ELR (cell line): Measurements from ENCODE around the gene CATSPERZ.

Source experiments
- DNase-seq: peaks from one replicate; pipeline ENCODE4 v3.0.0-alpha.2; 2015; ENCODE audit warnings: low read depth

CATSPERZ gene

GRCh38 chr11:64285885-64286800, 14.0 kb upstream of the CATSPERZ start:
- no peak for DNase-seq

- DNase-seq = no peak
These were observed 13.4 kb upstream of the CATSPERZ start for GRCh38 chr11:64286801-64287159.

GRCh38 chr11:64287676-64288352, 12.3 kb upstream of the CATSPERZ start:
- DNase-seq = no peak

- DNase-seq = no peak
These were observed 11.8 kb upstream of the CATSPERZ start for GRCh38 chr11:64288353-64288750.

- DNase-seq = no peak
These were observed 11.1 kb upstream of the CATSPERZ start for GRCh38 chr11:64289002-64289564.

- DNase-seq = no peak
These were observed 9.6 kb upstream of the CATSPERZ start for GRCh38 chr11:64290352-64291261.

- no peak for DNase-seq
These were observed 8.9 kb upstream of the CATSPERZ start, which contains the start of gene KCNK4 for GRCh38 chr11:64291262-64291751. Gene KCNK4 (plus strand): TSS chr11:64291302. CDS start chr11:64293019, 1,717 bp downstream.

- no peak for DNase-seq
These were observed 8.3 kb upstream of the CATSPERZ start for GRCh38 chr11:64291752-64292459.

- no peak for DNase-seq
These were observed 7.5 kb upstream of the CATSPERZ start for GRCh38 chr11:64292460-64293254.

GRCh38 chr11:64294774-64295173, 5.4 kb upstream of the CATSPERZ start:
- DNase-seq = no peak

GRCh38 chr11:64295760-64296159, 4.4 kb upstream of the CATSPERZ start:
- no peak for DNase-seq

GRCh38 chr11:64296236-64296635, 3.9 kb upstream of the CATSPERZ start:
- DNase-seq = no peak

- no peak for DNase-seq
These were observed 3.1 kb upstream of the CATSPERZ start for GRCh38 chr11:64296830-64297698.

- no peak for DNase-seq
These were observed 2.3 kb upstream of the CATSPERZ start for GRCh38 chr11:64297699-64298358.

- DNase-seq = no peak
These were observed 952 bp upstream of the CATSPERZ start for GRCh38 chr11:64298966-64299846.

- peak; percentile 35 for DNase-seq
These were observed 3.2 kb downstream of the CATSPERZ start for GRCh38 chr11:64303109-64304031.

- DNase-seq = no peak
These were observed 3.8 kb downstream of the CATSPERZ start for GRCh38 chr11:64304032-64304315.
